ENCODE measurements around the gene PAPSS1.

- TF ChIP-seq CTCF (IDR thresholded peaks at IDR 0.05), result no peak
- no peak for TF ChIP-seq POLR2A (IDR thresholded peaks at IDR 0.05)
These were observed 26.9 kb downstream of the PAPSS1 start for GRCh38 chr4:107693132-107693531.

All from esophagus squamous epithelium (tissue), 4 donors.